Smooth muscle cell (in vitro differentiated cells): Measurements from ENCODE around the gene SLAMF1. TPM values are rescaled to one million over a fixed set of nuclear protein-coding genes. Genes with fewer than 3 reads are reported as not detected.

Source experiments
- DNase-seq: peaks from one replicate; lab custom pipeline; 2025; ENCODE audit not compliant: unreplicated experiment; lab: John Stamatoyannopoulos, UW
- H2AFZ ChIP-seq: fragments of 200-600 bp; sonication (generic); 2 replicates; pipeline ENCODE4 v1.6.0; 2016; ENCODE audit warnings: antibody characterized with exemption, low read depth, mild to moderate bottlenecking
- H3F3A ChIP-seq: fragments of 200-600 bp; sonication (generic); 2 replicates; pipeline ENCODE4 v1.6.0; 2017; ENCODE audit warnings: antibody characterized with exemption, low read depth
- H3K27ac ChIP-seq: fragments of 200-600 bp; sonication (generic); 2 replicates; pipeline ENCODE4 v1.5.1; 2016; ENCODE audit warnings: low read depth, mild to moderate bottlenecking
- H3K27me3 ChIP-seq: fragments of 200-600 bp; sonication (generic); 2 replicates; pipeline ENCODE4 v1.6.1; 2016; ENCODE audit warnings: low read depth, mild to moderate bottlenecking
- H3K36me3 ChIP-seq: fragments of 200-600 bp; sonication (generic); 2 replicates; pipeline ENCODE4 v1.5.1; 2016; ENCODE audit warnings: low read depth
- H3K4me1 ChIP-seq: fragments of 200-600 bp; sonication (generic); 2 replicates; pipeline ENCODE4 v1.5.1; 2016; ENCODE audit warnings: low read depth
- H3K4me2 ChIP-seq: fragments of 200-600 bp; sonication (generic); 2 replicates; pipeline ENCODE4 v1.6.0; 2016; ENCODE audit warnings: mild to moderate bottlenecking
- H3K4me3 ChIP-seq: fragments of 200-600 bp; sonication (generic); 2 replicates; pipeline ENCODE4 v1.5.1; 2016; ENCODE audit warnings: mild to moderate bottlenecking
- H3K79me2 ChIP-seq: fragments of 200-600 bp; sonication (generic); 2 replicates; pipeline ENCODE4 v1.6.0; 2016; ENCODE audit warnings: low read depth, mild to moderate bottlenecking
- H3K9ac ChIP-seq: fragments of 200-600 bp; sonication (generic); 2 replicates; pipeline ENCODE4 v1.6.0; 2016; ENCODE audit warnings: low read depth
- H3K9me3 ChIP-seq: fragments of 200-600 bp; sonication (generic); replicated peaks from 2 replicates; pipeline ENCODE4 v1.5.1; 2016; ENCODE audit warnings: low read depth
- H4K20me1 ChIP-seq: fragments of 200-600 bp; sonication (generic); 2 replicates; pipeline ENCODE4 v1.6.0; 2016; ENCODE audit warnings: low read depth
- WGBS: methylation state at CpG from one replicate; pipeline ENCODE4 v1.1.7; 2016; ENCODE audit warnings: low lambda C conversion rate; 5-methylcytosine and 5-hydroxymethylcytosine counted together
- polyA plus RNA-seq: library from polyadenylated mRNA; unstranded; fragments of >200 nt; fragmentation: Nextera tagmentation; extraction: Ambion mirVana; gene quantifications from 2 replicates; pipeline ENCODE4 v1.2.1, GENCODE V29; 2016
- total RNA-seq: library from RNA; depleted of rRNA; stranded (reverse); fragments of >200 nt; gene quantifications from 2 replicates; pipeline ENCODE4 v1.2.3, GENCODE V29; 2014
- TF ChIP-seq, protein P1 (sequence below): fragments of 200-600 bp; sonication (generic); IDR thresholded peaks from 2 replicates; pipeline ENCODE4 v1.5.1; 2017; ENCODE audit warnings: borderline replicate concordance, mild to moderate bottlenecking, antibody characterized with exemption; ENCODE audit not compliant: insufficient read depth, poor library complexity, severe bottlenecking

The SLAMF1 gene
- total and polyA plus RNA-seq, 2 experiments from 2014 or later, result not detected

DNA sequence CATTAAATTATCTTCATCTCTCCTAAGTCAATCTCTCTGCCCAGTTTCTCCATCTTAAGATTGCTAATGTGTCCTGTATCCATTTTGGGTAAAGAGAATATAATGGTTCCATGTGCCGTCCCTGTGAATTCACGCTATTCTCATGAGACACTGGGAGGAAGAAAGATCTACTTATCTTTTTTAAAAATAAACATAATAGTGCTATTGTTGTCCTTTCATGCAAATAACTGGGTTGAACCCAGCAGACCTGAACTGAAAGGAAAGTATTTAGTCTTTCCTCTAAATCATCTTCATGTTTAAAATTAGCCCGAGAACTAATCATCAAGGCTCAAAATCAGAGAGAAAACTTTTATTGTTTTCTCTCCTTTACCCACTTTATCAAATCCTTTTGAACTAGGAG is 22.4 kb downstream of the SLAMF1 start:
- 94% methylated on average over 3 of the region's 3 CpGs for WGBS
- Histone ChIP-seq H3F3A (no peaks in the 10 kb centered on the region), H3K27me3 (no peaks in the 10 kb centered on the region), H3K36me3 (no peaks in the 10 kb centered on the region), H3K9me3 (no peaks in the 10 kb centered on the region), H4K20me1 (no peaks in the 10 kb centered on the region), H2AFZ (no peak overlapping the region), H3K4me1 (no peaks in the 10 kb centered on the region), H3K4me2 (no peak overlapping the region), H3K9ac (no peak overlapping the region), H3K79me2 (no peaks in the 10 kb centered on the region), H3K4me3 (no peak overlapping the region), H3K27ac (no peak overlapping the region)
- TF ChIP-seq, protein P1, sequence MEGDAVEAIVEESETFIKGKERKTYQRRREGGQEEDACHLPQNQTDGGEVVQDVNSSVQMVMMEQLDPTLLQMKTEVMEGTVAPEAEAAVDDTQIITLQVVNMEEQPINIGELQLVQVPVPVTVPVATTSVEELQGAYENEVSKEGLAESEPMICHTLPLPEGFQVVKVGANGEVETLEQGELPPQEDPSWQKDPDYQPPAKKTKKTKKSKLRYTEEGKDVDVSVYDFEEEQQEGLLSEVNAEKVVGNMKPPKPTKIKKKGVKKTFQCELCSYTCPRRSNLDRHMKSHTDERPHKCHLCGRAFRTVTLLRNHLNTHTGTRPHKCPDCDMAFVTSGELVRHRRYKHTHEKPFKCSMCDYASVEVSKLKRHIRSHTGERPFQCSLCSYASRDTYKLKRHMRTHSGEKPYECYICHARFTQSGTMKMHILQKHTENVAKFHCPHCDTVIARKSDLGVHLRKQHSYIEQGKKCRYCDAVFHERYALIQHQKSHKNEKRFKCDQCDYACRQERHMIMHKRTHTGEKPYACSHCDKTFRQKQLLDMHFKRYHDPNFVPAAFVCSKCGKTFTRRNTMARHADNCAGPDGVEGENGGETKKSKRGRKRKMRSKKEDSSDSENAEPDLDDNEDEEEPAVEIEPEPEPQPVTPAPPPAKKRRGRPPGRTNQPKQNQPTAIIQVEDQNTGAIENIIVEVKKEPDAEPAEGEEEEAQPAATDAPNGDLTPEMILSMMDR, result no peak
- no peak for DNase-seq

DNA sequence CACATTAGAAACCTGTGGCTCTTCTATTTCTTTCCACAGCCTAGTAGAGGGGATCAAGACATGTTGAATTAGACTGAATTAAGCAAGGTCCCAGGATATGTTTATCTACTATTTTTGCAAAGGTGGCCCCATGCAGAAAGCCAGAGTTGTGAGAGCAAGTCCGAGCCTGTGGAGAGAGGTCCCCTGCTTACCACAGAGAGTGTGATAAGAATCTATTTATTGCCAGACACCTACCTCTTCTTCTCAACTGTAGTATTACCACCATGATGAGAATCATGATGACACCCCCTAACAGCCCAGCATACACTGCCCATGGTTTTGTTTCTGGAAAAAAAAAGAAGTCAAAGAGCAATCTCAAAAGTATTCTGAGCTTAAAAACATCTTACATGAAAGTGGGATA is 23.0 kb downstream of the SLAMF1 start:
- no peaks in the 10 kb centered on the region for H4K20me1 ChIP-seq
- H3F3A ChIP-seq, result no peaks in the 10 kb centered on the region
- H3K4me2 ChIP-seq, result no peak overlapping the region
- no peaks in the 10 kb centered on the region for H3K27me3 ChIP-seq
- H3K4me3 ChIP-seq, result no peak overlapping the region
- H3K9me3 ChIP-seq, result no peaks in the 10 kb centered on the region
- H3K36me3 ChIP-seq, result no peaks in the 10 kb centered on the region
- no peaks in the 10 kb centered on the region for H3K4me1 ChIP-seq
- no peak overlapping the region for H3K9ac ChIP-seq
- DNase-seq, result no peak
- no peak overlapping the region for H3K27ac ChIP-seq
- TF ChIP-seq, protein P1, result no peak
- H2AFZ ChIP-seq, result no peak overlapping the region
- 74% methylated on average over 1 of the region's 1 CpG for WGBS
- no peaks in the 10 kb centered on the region for H3K79me2 ChIP-seq

DNA sequence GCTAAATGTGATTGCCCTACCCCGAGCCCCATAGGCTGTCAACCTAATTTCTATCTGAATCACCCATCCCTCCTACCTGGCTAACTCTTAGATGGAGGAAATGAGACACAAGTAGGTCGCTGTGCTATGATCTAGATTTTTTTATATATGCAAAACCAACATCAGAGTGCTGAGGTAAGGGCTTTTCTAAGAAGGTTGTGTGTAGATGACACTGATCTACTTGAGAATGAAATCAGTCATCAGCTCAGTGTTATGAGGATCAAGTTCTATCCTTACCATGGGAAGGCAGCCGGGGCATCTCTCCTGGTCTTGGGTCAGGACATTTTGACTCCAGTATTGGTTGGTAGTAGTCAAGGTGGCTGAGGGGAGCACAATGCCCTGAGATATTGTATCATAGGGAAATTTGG is 23.6 kb downstream of the SLAMF1 start:
- Histone ChIP-seq H3F3A (no peaks in the 10 kb centered on the region), H3K4me3 (no peak overlapping the region), H3K4me2 (no peak overlapping the region), H3K9ac (no peak overlapping the region), H3K9me3 (no peaks in the 10 kb centered on the region), H3K4me1 (no peaks in the 10 kb centered on the region), H2AFZ (no peak overlapping the region), H3K27ac (no peak overlapping the region), H3K27me3 (no peaks in the 10 kb centered on the region), H3K79me2 (no peaks in the 10 kb centered on the region), H4K20me1 (no peaks in the 10 kb centered on the region), H3K36me3 (no peaks in the 10 kb centered on the region)
- WGBS, result 99% methylated on average over 3 of the region's 3 CpGs
- no peak for DNase-seq
- TF ChIP-seq, protein P1, result no peak

DNA sequence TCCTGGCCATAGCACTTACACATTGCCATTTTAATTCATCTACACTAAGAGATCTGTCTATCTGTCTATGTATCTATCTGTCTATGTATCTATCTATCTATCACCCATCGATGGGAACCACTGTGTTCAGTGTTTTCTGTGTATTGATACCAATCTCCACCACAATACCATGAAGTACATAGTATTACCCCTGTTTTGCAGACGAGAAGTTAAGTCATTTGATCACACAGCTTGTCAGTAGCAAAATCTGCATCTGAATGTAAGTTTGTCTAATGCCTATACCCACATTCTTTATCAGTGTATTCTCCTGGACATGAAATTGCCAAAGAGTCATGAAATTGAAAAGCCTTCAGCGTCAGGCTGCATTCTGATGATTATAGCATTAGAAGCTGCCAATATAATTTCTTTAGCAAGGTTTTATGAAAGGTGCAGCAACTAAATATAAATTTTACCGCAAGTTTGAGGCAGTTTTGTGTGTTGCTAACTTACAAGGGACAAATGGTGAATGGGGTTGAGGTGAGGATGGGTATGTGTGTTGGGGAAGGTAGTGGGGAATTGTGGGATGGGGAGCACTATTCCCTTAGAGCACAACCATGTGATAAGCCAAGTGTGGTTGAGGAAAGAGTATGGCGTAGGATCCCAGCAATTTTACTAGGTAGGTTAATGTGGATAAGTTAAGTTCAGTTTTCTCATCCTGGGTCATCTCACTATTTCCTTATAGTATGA is 24.2 kb downstream of the SLAMF1 start:
- Histone ChIP-seq H3K4me3 (no peak overlapping the region), H3K79me2 (no peaks in the 10 kb centered on the region), H3K27me3 (no peaks in the 10 kb centered on the region), H3K36me3 (no peaks in the 10 kb centered on the region), H2AFZ (no peak overlapping the region), H3K4me2 (no peak overlapping the region), H3F3A (no peaks in the 10 kb centered on the region), H3K4me1 (no peaks in the 10 kb centered on the region), H4K20me1 (no peaks in the 10 kb centered on the region), H3K27ac (no peak overlapping the region), H3K9ac (no peak overlapping the region), H3K9me3 (no peaks in the 10 kb centered on the region)
- TF ChIP-seq, protein P1, result no peak
- WGBS, result 92% methylated on average over 5 of the region's 5 CpGs
- DNase-seq, result no peak
